Prostate gland (tissue), 2 donors: ENCODE measurements around the gene MPHOSPH6.

Experiments
- CTCF ChIP-seq, 4 experiments: fragments of 200-600 bp in 2 of 4; fragments of 450-650 bp in 2 of 4; sonication (generic) in 2 of 4; IDR thresholded peaks; 1 replicate in 3 of 4; 2 replicates in 1 of 4; pipeline ENCODE4 v1.5.1; 2016 to 2019; ENCODE audit warnings: antibody characterized with exemption in 4 of 4, mild to moderate bottlenecking in 2 of 4, moderate library complexity in 2 of 4
- POLR2AphosphoS5 ChIP-seq: sonication (generic); formaldehyde crosslinking; IDR thresholded peaks from one replicate; pipeline ENCODE4 v1.6.1; 2017; ENCODE audit warnings: antibody characterized with exemption

- TF ChIP-seq CTCF (IDR thresholded peaks at IDR 0.05) (no peak), POLR2AphosphoS5 (no peak)
These were observed 13.0 kb upstream of the MPHOSPH6 start for GRCh38 chr16:82183004-82183397.
